GM12874 (cell line): ENCODE results near the gene MARS1.

Experiments
- TF ChIP-seq, protein P1 (sequence below): IDR thresholded peaks from 2 replicates; pipeline ENCODE4 v1.5.1; 2011; ENCODE audit warnings: low read depth, mild to moderate bottlenecking, control low read depth, low read length, moderate library complexity; ENCODE audit not compliant: insufficient read depth

MARS1 gene

GRCh38 chr12:57511588-57512325 lies 23.9 kb downstream of the MARS1 start:
- TF ChIP-seq, protein P1, sequence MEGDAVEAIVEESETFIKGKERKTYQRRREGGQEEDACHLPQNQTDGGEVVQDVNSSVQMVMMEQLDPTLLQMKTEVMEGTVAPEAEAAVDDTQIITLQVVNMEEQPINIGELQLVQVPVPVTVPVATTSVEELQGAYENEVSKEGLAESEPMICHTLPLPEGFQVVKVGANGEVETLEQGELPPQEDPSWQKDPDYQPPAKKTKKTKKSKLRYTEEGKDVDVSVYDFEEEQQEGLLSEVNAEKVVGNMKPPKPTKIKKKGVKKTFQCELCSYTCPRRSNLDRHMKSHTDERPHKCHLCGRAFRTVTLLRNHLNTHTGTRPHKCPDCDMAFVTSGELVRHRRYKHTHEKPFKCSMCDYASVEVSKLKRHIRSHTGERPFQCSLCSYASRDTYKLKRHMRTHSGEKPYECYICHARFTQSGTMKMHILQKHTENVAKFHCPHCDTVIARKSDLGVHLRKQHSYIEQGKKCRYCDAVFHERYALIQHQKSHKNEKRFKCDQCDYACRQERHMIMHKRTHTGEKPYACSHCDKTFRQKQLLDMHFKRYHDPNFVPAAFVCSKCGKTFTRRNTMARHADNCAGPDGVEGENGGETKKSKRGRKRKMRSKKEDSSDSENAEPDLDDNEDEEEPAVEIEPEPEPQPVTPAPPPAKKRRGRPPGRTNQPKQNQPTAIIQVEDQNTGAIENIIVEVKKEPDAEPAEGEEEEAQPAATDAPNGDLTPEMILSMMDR = no peak

GRCh38 chr12:57512665-57513064 lies 24.8 kb downstream of the MARS1 start:
- TF ChIP-seq, protein P1 = no peak

DNA sequence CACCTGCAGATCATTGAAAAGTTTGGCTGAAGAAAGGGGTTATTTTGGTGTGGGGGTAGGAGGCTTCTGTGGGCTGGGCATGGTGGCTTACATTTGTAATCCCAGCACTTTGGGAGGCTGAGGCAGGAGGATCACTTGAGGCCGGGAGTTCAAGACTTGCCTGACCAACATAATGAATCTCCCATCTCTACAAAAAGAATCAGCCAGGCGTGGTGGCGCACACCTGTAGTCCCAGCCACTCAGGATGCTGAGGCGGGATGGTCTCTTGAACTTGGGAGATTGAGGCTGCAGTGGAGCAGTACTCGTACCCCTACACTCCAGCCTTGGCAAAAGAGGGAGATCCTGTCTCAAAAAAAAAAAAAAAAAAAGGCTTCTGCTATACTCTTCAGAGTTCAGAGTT lies 25.4 kb downstream of the MARS1 start:
- TF ChIP-seq, protein P1 = no peak

- TF ChIP-seq, protein P1 = no peak
Measured at GRCh38 chr12:57514720-57515407, 27.0 kb downstream of the MARS1 start.

DNA sequence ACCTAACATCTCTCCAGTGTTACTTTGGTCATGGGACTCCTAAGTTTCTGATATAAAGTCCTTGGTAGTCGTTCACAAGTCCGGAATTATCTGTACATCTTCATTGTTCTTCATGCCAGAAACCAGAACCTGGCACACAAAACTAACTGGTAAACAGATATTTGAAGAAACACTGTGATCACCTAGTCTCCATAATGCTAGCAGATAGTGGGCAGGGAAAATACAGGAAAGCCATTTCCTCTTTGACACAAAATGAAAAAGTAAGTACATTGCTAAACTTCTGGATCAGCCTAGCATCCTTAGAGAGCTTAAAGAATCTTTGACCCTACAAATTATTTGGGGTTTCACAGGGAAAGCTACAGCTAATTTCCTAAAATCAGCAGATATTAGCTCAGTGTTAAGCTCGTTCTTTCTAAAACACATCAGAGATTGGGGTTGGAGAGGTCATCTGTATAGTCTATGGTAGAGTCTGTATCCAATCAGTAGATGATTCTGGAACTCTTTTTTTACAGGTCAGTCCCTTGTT lies 27.6 kb downstream of the MARS1 start:
- TF ChIP-seq, protein P1 = no peak

DNA sequence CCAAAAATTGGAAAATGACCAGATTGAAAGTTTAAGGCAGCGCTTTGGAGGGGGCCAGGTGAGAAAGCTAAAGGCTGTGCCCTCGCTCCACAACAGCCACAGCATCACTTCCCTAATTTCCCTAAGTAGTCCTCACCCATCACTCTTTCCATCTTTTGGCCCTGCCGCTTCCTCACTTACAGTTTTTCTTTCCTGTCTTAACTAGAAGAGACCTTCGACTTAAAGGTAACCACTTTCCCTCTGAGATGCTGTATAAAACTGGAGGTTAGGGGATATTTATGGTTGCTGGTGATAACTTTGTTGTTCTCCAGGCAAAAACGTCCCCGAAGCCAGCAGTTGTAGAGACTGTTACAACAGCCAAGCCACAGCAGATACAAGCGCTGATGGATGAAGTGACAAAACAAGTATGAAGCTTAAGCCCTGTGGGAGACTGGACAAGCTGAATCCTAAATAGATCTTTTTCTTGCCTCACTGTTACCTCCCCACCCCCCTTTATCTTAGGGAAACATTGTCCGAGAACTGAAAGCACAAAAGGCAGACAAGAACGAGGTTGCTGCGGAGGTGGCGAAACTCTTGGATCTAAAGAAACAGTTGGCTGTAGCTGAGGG lies 28.2 kb downstream of the MARS1 start:
- TF ChIP-seq, protein P1 = no peak

DNA sequence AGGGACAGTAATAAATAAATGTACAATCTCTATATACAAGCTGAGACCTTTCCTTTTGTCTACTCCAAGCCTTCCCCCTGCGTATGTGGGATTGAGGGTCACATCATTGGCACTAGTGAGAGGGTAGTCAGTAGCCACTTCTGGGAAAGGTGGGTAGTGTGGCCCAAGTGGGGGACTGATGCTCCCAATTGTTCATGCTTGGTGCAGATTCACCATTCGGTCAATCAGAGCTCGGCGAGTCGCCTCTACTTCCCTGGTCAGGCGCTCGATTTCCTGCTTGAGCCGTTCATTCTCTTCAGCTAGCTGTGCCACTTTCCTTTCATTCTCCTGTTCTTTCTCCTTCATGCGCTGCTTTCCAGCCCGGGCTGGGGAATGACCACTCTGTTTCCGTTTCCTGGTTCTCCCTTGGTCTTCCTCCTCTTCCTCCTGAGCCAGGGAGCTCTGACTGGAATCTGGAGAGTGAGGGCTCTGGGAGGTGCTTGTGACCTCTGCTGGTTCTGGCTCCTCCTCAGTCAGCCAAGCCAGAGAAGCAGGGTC lies 28.8 kb downstream of the MARS1 start:
- TF ChIP-seq, protein P1 = no peak
